HG03175 (cell line): ENCODE results near the gene FAM78B.
A peak's percentile ranks its signal among the peaks of the same experiment; 100 is the strongest.

Source experiments
- ATAC-seq: cut with Tn5 transposase; IDR thresholded peaks from one replicate; pipeline ENCODE4 v1.9.1; 2021; ENCODE audit warnings: mild to moderate bottlenecking, moderate library complexity; ENCODE audit not compliant: unreplicated experiment

FAM78B gene

DNA sequence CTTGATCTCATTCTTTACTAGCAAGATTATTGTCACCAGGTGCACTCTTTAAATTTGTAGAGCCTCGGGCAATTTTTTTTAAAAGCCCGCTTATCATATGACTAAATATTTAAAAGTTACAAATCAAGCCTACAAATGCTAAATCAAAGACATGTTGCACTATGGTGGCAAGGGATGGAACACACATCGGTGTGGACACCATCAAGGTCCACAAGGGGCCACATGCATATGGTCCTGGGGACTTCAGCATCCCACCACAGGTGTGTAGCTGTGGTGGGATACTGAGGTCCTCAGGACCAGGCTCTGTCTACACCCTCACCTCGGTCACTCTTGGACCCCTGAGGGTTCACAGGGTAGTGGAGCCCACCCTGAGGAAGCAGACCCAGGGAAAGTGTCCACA lies 45.8 kb downstream of the FAM78B start:
- no peak for ATAC-seq

DNA sequence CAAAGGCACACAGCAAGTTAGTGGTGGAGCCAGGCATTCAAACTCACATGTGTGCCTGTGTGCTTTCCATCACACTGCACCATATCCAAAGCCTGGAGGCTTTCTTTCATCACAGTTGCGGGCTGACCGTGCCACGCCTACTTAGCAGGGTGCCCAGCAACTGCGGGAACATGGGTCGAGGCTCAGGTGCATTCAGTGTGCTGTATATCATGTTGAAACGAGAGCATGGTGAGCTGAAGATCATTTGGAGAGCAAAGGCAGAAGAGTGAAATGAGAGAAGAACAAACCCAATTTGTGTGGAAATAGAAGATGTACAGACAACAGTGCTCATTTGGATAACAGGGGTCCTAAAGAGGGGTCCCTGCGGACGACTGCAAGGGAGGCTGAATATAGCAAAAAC lies 46.5 kb downstream of the FAM78B start:
- no peak for ATAC-seq

DNA sequence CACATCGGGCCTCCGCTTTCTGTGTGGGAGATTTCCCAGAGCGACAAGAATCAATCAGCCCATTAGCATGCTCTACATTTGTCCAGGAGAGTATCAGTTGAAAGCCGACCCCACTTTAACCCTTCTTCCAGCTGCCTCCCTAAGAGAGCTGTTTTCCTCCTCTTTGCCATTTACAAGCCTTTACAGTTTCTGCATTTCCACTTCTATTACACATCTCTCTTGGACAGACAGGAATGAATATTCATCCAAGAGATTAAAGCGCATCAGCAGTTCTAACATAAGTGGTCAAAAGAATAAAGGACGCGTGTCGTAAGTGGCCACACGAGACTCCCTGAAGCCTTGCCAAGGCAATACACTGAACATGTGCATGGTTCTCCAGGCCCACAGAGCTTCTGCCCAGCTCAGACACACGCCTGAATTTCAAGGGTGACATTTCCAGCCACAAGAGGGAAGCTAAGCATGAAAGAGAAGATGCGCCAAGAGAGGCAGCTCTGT lies 47.3 kb downstream of the FAM78B start:
- ATAC-seq: no peak

DNA sequence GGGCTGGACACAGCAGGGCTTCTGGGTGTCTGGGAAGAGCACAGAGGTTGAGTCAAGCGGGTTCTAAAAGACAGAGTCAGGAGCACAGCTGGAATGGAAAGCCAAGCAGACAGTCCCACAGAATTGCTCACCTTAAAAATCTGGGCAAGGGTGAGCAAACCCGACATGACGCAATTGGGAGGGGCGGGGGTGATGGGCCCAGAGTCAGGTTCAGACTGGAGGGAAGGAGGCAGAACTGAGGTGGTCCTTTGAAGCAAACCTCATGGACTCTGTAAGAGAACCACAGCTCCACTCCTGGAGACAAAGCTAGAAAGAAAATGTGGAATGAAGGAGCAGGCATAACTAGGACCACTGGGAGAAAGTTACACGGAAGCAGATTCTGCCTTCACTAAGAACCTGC lies 49.0 kb downstream of the FAM78B start:
- no peak for ATAC-seq

DNA sequence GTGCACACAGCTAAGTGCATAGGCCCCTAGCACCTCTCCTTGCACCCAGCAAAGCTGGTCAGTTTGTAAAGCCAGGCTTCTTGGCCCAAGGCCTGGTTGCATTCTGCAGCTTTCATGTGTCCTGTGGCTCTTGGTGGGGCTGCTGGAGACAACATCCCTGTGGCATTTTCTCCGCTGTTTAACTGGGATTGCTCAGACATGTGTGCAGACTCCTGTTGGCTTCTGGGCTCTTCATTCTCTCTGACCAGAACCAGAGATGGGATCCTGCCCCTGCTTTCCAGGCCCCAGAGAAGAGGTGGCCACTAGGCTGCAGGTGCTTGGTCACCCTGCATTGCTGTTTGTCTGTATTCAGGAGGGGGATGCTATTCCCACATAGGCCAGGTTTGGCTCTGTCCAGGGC lies 50.8 kb downstream of the FAM78B start:
- ATAC-seq: no peak

DNA sequence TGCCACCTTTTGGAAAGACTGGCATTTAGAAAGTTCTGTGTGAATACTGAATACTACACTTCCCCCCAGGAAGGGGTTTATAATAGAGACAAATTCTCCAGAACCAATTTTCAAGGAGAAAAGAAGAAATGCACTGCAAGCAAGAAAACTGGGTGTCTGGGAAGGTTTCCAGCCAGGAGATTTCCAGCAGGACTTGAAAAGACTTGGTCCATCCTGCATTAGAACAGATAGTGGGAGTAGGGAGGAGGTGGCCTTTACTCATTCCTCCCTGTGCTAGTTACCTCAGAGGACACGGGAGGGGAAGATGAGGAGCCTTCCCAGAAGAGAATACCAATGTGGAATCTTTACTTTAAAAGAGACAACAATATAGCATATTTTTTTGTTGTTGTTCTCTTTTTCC lies 52.4 kb downstream of the FAM78B start:
- ATAC-seq: no peak

DNA sequence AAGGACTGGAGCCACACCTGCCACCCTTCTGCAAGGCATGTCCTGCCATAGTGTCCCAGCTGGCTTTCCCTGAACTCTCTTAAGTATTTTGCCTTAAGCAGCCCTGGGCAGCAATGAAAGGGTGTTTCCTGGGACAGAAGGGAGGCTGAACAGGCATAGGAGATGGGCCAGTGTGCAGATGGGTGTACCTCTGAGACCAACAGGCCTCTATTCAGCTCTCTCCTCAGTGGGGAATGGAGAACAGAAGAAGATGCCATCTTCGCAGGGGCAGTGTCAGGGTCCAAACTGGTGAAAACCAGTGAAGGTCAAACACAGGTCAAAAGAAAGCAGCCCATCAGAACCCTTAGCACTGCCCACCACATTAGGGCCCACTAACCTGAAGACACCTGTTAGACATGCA lies 53.2 kb downstream of the FAM78B start:
- ATAC-seq: no peak

DNA sequence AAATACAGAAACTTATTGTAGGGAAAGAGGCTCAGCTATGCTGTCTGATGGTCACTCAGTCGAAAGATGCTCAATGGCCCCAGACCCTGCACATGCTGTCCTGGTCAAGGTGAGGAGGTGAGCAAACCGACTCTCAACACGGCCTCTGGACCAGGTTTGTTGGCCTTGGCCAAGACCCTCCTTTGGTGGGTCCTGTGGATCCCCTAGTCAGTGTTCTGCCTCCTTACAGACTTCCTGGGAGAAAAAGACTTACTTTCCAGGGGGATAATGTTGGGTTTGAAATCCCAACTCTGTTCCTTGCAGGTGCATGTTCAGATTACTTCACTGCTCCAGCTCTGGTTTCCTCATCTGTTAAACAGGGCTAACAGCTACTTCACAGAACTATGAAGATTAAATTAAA lies 53.8 kb downstream of the FAM78B start:
- ATAC-seq: no peak

DNA sequence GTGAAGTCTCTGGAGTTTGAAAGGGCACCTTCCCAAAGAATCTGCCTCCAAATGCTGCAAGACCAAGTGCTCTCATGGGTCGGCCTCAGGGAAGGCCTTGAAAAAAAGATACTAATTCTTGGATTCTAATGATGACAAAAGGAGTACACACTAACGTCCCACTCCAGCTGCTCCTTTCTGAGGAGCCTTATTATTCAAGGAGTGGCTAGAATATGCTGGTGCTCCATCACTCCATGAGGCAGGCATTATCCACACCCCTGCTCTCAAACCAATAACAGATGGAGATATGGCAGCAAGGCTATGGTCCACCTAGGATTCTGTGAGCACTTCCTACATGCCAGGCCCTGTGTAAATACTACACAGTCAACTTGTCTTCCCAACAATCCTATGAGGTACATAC lies 54.4 kb downstream of the FAM78B start:
- no peak for ATAC-seq

DNA sequence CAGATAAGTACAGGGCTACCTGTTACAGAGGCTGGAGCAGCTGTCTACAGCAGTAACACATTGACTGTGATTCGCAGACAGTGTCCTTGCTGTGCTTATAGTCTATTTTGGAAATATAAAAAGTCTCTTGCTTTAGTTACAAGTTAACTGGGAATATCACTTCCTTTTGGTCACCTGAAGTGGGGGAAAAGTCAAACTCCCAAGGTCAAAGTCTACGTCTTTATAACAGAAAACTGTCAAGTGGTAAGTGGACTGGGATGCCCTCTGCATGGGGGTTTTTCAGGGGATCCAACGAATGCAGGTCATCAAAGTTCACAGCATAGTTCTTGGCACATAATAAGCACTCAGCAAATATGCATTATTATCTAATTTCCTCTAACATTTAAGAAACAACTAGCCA lies 55.4 kb downstream of the FAM78B start:
- ATAC-seq: no peak

DNA sequence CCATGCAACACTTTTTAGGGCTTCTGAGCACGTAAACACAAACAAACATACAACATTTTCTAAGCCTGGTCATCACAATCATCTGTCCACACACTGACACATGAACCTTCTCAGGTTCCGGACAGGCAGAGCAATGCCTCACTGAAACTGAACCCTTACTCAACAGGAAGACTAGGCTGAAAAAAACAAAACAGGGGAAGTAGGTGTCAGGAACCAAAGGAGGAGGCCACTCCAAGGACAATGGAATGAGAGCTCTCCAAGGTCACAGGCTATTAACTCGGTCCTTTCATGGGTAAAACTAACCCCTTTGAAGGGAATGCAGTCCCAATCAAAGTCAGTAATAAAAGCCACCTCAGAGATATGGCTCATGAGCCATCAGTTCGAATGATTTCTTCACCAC lies 76.6 kb downstream of the FAM78B start:
- no peak for ATAC-seq

DNA sequence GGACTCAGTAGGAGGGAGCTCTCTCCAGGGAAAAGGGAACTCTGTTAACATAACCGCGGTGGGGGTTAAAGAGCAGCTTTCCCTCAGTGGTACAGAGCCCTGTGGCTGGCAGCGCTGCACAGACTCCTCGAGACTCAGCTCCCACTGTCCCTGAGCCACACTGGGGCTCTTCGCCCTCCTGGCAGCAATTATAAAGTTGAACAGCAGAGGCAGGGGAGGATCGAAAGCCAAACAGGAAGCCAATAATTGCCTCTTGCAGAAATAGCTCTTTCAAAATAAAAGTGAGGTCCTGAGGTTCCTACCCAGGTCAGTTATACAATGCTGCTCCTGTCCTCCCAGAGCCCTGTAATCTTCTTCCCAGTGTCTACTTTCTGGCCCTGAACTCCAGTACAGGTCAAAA lies 77.0 kb downstream of the FAM78B start:
- peak; percentile 60 for ATAC-seq

DNA sequence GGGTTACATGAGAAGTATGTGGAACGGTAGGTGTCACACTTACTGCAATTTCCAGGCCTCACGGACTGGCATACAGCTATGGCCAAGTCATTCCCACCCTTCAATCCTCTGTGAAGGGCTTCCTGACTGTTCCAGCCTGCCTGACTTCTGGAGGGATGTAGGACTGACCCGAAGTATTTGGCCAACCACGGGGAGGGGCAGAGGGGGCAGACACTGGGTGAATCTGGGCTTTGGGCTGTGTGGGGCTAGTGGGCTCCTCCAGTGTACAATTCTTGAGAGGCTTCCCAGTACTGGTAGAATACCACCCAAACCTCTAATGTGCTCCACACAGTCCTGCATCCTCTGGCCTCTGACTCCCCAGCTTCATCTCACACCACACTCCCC lies 78.2 kb downstream of the FAM78B start:
- ATAC-seq: no peak

DNA sequence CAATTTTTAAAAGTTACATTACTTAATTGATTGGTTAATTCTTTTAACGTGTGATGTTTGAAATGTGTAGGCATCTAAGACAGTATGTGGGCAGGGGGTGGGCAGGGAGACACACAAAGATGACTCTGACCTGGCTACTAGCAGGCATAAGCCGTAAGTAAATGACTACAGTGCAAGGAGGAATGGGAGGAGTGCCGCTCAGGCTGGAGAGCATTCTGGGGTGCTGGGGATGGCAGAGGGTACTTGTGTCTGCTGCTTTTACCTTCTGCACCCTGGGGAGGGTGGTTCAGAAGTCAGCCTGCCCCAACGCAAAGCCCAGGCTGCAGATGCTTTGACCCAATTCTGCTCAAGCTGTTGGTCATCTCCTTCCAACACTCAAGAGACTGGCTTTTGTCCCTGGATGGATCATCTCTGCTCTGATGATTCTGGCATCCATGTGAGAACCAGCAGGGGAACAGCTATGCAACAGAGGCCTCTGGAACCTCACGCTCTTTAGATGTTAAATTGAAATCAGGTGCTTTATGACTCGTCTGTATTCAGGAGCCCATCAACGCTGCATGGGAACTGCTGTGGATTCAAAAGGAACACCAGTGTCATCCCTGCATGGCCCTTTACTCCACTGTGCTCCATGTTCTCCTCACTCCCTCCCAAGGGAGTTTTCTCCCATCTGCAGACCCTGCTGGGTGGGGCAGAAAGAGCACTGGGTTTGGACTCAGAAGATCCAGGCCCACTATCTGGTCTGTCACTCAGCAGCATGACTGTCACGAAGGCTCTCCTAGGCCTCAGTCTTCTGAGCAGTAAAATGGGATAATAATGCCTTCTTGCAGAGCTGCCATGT lies 78.8 kb downstream of the FAM78B start:
- no peak for ATAC-seq

DNA sequence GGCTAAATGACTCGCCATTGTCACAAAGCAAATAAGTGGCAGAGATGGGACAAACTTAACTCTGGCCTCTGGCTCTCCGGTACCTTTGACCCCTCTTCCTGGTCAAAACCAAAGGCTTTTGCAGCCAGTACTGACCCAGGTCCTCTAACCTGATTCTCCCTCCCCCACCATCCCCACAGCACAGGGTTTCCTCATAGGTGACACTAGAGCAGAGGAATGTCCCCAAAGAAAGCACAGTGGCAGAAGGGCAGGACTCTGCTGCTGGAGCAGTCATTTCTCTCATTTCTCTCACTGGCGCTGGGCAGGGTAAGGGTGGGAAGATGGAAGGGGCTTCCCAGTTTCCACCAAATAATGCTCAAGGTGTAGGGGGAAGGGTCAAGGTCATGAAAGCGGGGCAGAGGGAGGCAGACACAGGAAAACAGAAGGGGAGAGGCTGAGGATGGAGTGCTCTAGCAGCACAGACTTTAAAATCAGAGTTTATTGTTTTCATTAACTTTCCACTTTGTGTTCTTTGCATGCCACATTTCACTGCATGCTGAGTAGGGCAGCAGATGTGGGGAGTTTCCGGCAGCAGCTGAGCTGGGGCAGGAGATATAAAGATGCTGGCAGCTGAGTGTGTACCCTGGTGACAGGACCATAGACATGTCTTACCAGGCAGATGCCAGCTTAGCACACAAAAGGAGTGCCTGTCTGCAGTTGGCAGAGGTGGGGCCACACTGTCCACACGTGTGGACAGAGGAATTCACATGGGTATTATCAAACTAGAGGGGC lies 80.5 kb downstream of the FAM78B start:
- ATAC-seq: no peak

DNA sequence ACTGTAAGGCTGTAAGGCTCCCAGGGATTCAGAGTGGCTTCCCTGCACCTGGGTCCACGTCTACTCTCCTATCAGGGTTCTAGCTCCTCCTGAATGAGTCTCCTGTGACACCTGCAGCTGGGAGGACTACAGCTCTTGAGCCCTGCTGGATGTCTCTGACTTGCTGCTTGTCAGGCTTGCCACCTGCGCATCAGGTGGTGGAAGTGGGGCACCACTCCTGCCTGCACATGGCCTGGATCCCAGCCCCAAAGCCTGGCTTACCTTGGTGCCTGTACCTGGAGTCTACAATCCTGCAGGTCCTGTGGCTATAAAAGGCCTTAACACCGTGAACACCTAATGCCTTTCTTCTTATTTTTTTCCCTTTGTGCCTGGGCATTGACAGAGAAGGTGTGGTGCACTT lies 82.2 kb downstream of the FAM78B start:
- ATAC-seq: no peak

DNA sequence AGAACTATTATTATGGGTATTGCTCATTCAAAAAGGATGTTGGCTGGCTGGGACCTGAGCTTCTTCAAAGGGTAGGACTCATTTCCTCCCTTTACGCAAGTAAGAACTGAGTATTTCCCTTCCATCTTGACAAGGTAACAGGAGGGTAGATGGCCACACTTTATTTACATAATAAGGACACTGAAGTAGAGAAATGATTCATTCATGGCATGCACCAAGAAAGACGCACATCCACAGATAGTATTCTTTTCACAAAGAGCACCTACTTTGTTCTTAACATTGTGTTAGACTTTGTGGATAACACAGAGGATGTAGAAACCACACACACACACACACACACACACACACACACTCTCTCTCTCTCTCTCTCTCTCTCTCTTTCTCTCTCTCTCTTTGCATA lies 82.9 kb downstream of the FAM78B start:
- peak; percentile 74 for ATAC-seq

DNA sequence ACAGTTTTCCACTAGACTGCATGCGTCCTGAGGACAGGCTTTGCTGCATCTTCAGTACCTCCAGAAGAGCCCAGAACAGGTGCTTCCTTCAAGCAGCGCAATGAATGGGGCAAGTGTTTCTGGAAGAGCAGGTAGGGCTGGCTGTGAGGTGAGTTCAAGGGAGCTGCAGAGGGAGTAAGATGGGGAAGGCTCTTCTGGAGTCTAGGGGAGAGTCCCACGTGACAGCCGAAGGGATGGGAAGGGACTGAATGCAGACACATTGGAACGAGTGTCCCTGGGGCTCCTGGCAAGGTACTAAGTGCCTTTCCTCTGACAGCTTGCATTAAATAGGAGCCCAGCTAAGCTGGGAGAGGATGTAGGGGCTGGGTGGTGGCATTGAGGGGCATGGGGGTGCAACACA lies 84.2 kb downstream of the FAM78B start:
- no peak for ATAC-seq

DNA sequence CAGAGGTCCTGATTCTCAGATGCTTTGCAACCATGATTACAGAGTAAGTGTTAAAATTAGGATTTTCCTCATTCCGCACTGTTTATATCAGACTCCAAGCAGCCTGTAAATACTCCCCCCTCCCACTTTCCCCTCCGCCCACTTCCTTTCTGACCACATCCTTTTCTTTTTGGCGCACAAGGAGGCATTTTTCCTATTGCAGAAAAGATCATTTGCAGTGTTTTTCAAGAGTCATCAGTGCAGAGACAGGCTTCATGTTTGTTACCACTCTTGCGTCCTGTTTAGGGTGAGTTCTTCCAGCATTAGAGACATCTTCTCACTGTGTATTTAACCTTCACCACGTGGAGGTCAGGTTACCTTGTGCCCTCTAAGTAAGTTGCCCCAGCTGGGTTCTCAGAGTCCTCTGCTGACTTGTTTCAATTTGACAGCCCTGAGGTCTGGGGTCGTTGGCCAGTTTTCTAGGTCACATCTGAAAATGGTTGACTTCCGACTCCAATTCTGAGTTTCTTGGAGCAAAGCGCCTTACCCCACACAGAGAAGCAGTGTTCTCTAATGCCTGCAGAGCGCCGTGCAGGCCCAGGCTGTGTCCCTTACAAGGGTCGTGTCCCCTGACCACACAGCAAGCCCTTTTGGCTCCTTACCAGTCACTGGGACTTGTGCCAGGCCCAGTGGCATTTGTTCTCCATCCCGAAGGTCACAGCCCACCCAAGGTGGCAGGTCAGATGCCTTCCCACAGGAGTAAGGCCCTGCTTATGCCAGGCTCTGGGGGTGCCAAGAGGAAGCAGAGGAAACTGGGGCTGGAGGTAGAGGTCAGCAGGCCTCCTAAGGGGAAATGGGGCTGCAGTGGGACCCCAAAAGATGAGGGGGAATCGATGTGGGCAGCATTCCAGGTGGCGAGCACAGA lies 85.6 kb downstream of the FAM78B start:
- no peak for ATAC-seq

DNA sequence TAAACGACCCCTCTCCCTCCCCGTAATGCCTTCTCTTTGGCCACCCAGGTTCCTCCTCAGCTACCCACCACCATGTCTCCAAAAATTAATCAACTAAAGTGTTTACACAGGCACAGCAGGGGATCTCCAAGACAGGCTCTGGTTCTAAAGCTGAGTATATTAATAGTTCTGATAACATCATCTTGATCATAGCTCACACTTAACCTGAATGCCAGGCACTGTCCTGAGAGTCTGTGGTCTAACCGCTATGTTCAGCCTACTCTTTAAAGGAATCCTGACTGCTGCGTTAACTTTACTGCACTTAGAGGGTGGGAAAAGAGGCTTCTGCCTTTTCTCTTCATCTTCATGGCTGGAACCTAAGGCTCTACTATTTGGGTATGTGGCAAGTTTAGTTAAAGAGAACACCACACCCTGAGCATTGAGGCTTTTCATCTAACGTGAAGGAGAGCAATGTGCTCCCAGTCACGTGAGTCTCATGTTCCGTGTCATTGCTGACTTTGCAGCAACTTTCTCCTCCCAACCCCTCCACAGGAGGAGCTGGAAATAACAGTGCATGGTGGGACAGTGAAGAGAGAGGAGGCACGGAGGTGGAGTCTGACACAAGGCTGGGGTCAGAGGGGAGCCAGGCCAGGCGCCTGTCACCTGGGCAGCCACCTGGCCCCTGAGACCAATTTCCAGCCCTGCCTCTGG lies 86.4 kb downstream of the FAM78B start:
- ATAC-seq: no peak

DNA sequence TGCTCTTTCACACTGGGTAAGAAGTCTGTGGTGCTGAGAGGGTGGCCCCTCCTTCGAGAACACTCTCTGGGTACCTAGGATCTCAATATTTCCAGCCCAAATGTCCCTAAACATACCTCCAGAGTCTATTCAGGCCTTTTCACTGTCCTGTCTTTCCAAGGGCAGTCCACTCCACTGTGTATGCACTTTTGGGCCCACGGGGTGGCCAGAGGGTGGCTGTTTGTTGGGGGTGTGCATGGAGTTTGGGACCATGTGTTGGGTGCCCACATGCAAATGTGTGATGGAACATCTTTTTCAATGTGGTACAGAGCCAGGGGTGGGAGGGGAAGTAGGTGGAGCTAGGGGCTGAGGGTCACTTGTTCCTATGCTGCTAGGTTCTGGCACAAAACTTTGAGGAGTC lies 87.5 kb downstream of the FAM78B start:
- ATAC-seq: no peak
